HEK293 (cell line): ENCODE measurements around the gene HEBP2.

Experiments
- CTCF ChIA-PET: fragments of 350-600 bp; formaldehyde crosslinking; extraction: SDS; loops from one replicate; lab custom pipeline; 2021; ENCODE audit warnings: antibody characterized with exemption; lab: Yijun Ruan, JAX
- POLR2A ChIA-PET: fragments of 300-600 bp; formaldehyde crosslinking; extraction: SDS; loops from one replicate; lab custom pipeline; 2020; ENCODE audit warnings: antibody characterized with exemption, inconsistent platforms; lab: Yijun Ruan, JAX
- H3K27ac ChIP-seq: fragments of 200-500 bp; sonication (Bioruptor generic); 2 replicates; pipeline ENCODE4 v1.5.1; 2014; ENCODE audit warnings: low read depth, low read length, control low read depth, inconsistent platforms; ENCODE audit errors: extremely low read depth
- H3K36me3 ChIP-seq, 2 experiments: fragments of 200-500 bp in 1 of 2; sonication (Bioruptor generic) in 1 of 2; 1 replicate in 1 of 2; 2 replicates in 1 of 2; pipeline ENCODE4 v1.5.1; 2014 to 2017; ENCODE audit warnings: inconsistent platforms in 2 of 2, low read length in 2 of 2; ENCODE audit not compliant: control insufficient read depth in 2 of 2, insufficient read depth in 1 of 2
- H3K4me1 ChIP-seq: fragments of 200-500 bp; sonication (Bioruptor generic); 2 replicates; pipeline ENCODE4 v1.5.1; 2014; ENCODE audit warnings: mild to moderate bottlenecking, low read length, inconsistent platforms; ENCODE audit not compliant: control insufficient read depth, insufficient read depth
- H3K4me3 ChIP-seq: 2 replicates; pipeline ENCODE4 v1.5.1; 2011; ENCODE audit warnings: low read depth, mild to moderate bottlenecking, control low read depth, low read length, moderate library complexity
- H3K9me3 ChIP-seq: fragments of 200-500 bp; sonication (Bioruptor generic); 2 replicates; pipeline ENCODE4 v1.5.1; 2014; ENCODE audit warnings: low read depth, low read length, inconsistent platforms; ENCODE audit not compliant: control insufficient read depth, insufficient read depth
- CTCF ChIP-seq: fragments of 450-650 bp; formaldehyde crosslinking; IDR thresholded peaks from 2 replicates; pipeline ENCODE4 v1.5.1; 2016; ENCODE audit warnings: missing biosample characterization, missing genetic modification characterization
- GLIS2 ChIP-seq: fragments of 450-650 bp; formaldehyde crosslinking; IDR thresholded peaks from 2 replicates; pipeline ENCODE4 v1.5.1; 2016; ENCODE audit warnings: missing biosample characterization, missing genetic modification characterization
- PATZ1 ChIP-seq: fragments of 450-650 bp; formaldehyde crosslinking; IDR thresholded peaks from 2 replicates; pipeline ENCODE4 v1.5.1; 2016; ENCODE audit warnings: missing biosample characterization, missing genetic modification characterization
- PBX3 ChIP-seq: sonication (generic); formaldehyde crosslinking; IDR thresholded peaks from 2 replicates; pipeline ENCODE4 v1.8.1; 2022; ENCODE audit warnings: mild to moderate bottlenecking, moderate library complexity, missing genetic modification reagents
- REST ChIP-seq: fragments of 450-650 bp; formaldehyde crosslinking; IDR thresholded peaks from 2 replicates; pipeline ENCODE4 v1.5.1; 2016; ENCODE audit warnings: missing biosample characterization, missing genetic modification characterization
- ZFHX2 ChIP-seq: fragments of 450-650 bp; formaldehyde crosslinking; conservative IDR thresholded peaks from 2 replicates; pipeline ENCODE4 v1.5.1; 2016; ENCODE audit warnings: missing biosample characterization, missing genetic modification characterization
- ZFP37 ChIP-seq: fragments of 450-650 bp; formaldehyde crosslinking; IDR thresholded peaks from 2 replicates; pipeline ENCODE4 v1.5.1; 2016; ENCODE audit warnings: missing biosample characterization, missing genetic modification characterization
- ZNF132 ChIP-seq: fragments of 450-650 bp; formaldehyde crosslinking; IDR thresholded peaks from 2 replicates; pipeline ENCODE4 v1.5.1; 2017; ENCODE audit warnings: missing biosample characterization, missing genetic modification characterization, borderline replicate concordance
- ZNF214 ChIP-seq: fragments of 450-650 bp; formaldehyde crosslinking; IDR thresholded peaks from 2 replicates; pipeline ENCODE4 v1.5.1; 2017; ENCODE audit warnings: missing biosample characterization, mild to moderate bottlenecking, missing genetic modification characterization, borderline replicate concordance
- ZNF335 ChIP-seq: fragments of 450-650 bp; formaldehyde crosslinking; conservative IDR thresholded peaks from 2 replicates; pipeline ENCODE4 v1.5.1; 2016; ENCODE audit warnings: missing biosample characterization, missing genetic modification characterization
- ZNF341 ChIP-seq: fragments of 450-650 bp; formaldehyde crosslinking; IDR thresholded peaks from 2 replicates; pipeline ENCODE4; 2016; ENCODE audit warnings: low read depth, missing biosample characterization, missing genetic modification characterization
- ZNF777 ChIP-seq: fragments of 450-650 bp; formaldehyde crosslinking; IDR thresholded peaks from 2 replicates; pipeline ENCODE4 v1.5.1; 2017; ENCODE audit warnings: missing biosample characterization, missing genetic modification characterization, borderline replicate concordance
- ZNF843 ChIP-seq: fragments of 450-650 bp; formaldehyde crosslinking; IDR thresholded peaks from 2 replicates; pipeline ENCODE4 v1.5.1; 2016; ENCODE audit warnings: missing biosample characterization, missing genetic modification characterization
- ZSCAN16 ChIP-seq: fragments of 450-650 bp; formaldehyde crosslinking; IDR thresholded peaks from 2 replicates; pipeline ENCODE4 v1.5.1; 2016; ENCODE audit warnings: missing biosample characterization, missing genetic modification characterization
- TF ChIP-seq, protein P1 (sequence below): fragments of 450-650 bp; formaldehyde crosslinking; IDR thresholded peaks from 2 replicates; pipeline ENCODE4 v1.5.1; 2016; ENCODE audit warnings: missing biosample characterization, missing genetic modification characterization
- TF ChIP-seq, protein P2 (sequence below): fragments of 450-650 bp; formaldehyde crosslinking; IDR thresholded peaks from 2 replicates; pipeline ENCODE4 v1.5.1; 2016; ENCODE audit warnings: missing biosample characterization, missing genetic modification characterization
- TF ChIP-seq, protein P3 (sequence below): fragments of 450-650 bp; formaldehyde crosslinking; IDR thresholded peaks from 2 replicates; pipeline ENCODE4 v1.5.1; 2016; ENCODE audit warnings: missing biosample characterization, missing genetic modification characterization

HEBP2 gene

DNA sequence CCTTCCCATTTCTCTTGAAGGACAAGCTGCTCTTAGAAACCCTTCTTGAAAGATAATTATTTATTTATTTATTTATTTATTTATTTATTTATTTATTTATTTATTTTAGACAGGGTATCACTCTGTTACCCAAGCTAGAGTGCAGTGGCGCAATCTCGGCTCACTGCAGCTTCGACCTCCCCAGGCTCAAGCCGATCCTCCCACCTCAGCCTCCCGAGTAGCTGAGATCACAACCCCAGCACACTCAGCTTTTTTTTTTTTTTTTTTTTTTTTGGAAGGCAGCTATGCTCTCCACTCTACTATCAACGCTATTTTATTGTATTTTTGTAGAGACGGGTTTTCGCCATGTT is 1.2 kb upstream of the HEBP2 start (continued):
- peak; percentile 76 for TF ChIP-seq REST (tag by site-specific recombination)
- TF ChIP-seq, protein P1, sequence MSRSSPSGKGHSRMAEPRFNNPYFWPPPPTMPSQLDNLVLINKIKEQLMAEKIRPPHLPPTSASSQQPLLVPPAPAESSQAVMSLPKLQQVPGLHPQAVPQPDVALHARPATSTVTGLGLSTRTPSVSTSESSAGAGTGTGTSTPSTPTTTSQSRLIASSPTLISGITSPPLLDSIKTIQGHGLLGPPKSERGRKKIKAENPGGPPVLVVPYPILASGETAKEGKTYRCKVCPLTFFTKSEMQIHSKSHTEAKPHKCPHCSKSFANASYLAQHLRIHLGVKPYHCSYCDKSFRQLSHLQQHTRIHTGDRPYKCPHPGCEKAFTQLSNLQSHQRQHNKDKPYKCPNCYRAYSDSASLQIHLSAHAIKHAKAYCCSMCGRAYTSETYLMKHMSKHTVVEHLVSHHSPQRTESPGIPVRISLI (tag by site-specific recombination) = peak; percentile 75
- TF ChIP-seq, all 188 proteins: peak for 46

DNA sequence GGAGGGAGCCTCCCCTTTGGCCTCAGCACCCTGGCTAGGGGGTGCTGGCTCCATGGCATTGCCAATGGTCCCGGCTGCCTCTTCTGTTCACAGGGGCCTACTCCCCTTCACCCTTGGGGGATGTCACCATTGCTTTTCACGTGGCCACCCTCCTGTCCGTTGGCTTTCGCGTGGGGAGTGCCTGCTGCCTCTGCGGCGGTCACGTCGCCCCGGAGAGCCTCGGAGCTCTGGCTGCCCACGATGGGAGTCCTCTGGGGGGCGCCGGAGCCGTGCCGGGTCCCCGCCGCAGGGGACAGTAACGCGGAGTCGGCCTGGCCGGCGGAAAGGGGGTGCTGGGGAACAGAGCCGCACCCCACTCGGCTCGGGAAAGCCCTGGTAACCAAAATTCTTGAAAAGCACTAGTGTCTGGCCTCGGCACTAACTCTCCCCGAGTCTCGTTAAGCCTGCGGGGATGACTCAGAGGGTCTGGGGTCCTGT is 661 bp upstream of the HEBP2 start:
- peak overlapping the region; percentile 82 for H3K4me3 ChIP-seq
- no peaks in the 10 kb centered on the region for H3K9me3 ChIP-seq
- H3K36me3 ChIP-seq = peaks cover 10 to 24% of the 10 kb centered on the region in 2 experiments
- ChIA-PET CTCF (interaction anchor here (0.6 to 3.4 kb wide), 16 partner anchors 9 to 800 kb away, joined by 3 to 26 read pairs (median 4); partner anchors contain the start of gene ARFGEF3), POLR2A (interaction anchor here (1.0 to 1.9 kb wide), 4 partner anchors 13 to 297 kb away, joined by 3 to 8 read pairs (median 4); no protein-coding TSS in a partner anchor)
- peak overlapping the region; percentile 80; the same call in 1 of the 2 replicates for H3K27ac ChIP-seq
- peaks cover 10% of the 10 kb centered on the region for H3K4me1 ChIP-seq
- TF ChIP-seq ZFHX2 (tag by site-specific recombination) (peak; percentile 22; the same call in 1 of the 2 replicates), PATZ1 (peak; percentile 13; the same call in 1 of the 2 replicates), ZNF335 (tag by site-specific recombination) (peak; percentile 91), ZNF341 (tag by site-specific recombination) (peak; percentile 44; the same call in 1 of the 2 replicates), ZNF214 (no peak), ZNF777 (tag by site-specific recombination) (peak; percentile 22; the same call in 1 of the 2 replicates), ZSCAN16 (tag by site-specific recombination) (no peak), CTCF (tag by site-specific recombination) (peak; percentile 88), ZNF132 (tag by site-specific recombination) (no peak), ZNF843 (tag by site-specific recombination) (no peak), ZFP37 (tag by site-specific recombination) (0 out of 2 replicates have a peak, but pooled peaks have one; percentile 7), PBX3 (CRISPR knock-in tag) (0 out of 2 replicates have a peak, but pooled peaks have one; percentile 55), GLIS2 (peak; percentile 10)
- TF ChIP-seq, protein P2, sequence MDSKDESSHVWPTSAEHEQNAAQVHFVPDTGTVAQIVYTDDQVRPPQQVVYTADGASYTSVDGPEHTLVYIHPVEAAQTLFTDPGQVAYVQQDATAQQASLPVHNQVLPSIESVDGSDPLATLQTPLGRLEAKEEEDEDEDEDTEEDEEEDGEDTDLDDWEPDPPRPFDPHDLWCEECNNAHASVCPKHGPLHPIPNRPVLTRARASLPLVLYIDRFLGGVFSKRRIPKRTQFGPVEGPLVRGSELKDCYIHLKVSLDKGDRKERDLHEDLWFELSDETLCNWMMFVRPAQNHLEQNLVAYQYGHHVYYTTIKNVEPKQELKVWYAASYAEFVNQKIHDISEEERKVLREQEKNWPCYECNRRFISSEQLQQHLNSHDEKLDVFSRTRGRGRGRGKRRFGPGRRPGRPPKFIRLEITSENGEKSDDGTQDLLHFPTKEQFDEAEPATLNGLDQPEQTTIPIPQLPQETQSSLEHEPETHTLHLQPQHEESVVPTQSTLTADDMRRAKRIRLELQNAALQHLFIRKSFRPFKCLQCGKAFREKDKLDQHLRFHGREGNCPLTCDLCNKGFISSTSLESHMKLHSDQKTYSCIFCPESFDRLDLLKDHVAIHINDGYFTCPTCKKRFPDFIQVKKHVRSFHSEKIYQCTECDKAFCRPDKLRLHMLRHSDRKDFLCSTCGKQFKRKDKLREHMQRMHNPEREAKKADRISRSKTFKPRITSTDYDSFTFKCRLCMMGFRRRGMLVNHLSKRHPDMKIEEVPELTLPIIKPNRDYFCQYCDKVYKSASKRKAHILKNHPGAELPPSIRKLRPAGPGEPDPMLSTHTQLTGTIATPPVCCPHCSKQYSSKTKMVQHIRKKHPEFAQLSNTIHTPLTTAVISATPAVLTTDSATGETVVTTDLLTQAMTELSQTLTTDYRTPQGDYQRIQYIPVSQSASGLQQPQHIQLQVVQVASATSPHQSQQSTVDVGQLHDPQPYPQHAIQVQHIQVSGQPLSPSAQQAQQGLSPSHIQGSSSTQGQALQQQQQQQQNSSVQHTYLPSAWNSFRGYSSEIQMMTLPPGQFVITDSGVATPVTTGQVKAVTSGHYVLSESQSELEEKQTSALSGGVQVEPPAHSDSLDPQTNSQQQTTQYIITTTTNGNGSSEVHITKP (tag by site-specific recombination) = 0 out of 2 replicates have a peak, but pooled peaks have one; percentile 15
- TF ChIP-seq, protein P3, sequence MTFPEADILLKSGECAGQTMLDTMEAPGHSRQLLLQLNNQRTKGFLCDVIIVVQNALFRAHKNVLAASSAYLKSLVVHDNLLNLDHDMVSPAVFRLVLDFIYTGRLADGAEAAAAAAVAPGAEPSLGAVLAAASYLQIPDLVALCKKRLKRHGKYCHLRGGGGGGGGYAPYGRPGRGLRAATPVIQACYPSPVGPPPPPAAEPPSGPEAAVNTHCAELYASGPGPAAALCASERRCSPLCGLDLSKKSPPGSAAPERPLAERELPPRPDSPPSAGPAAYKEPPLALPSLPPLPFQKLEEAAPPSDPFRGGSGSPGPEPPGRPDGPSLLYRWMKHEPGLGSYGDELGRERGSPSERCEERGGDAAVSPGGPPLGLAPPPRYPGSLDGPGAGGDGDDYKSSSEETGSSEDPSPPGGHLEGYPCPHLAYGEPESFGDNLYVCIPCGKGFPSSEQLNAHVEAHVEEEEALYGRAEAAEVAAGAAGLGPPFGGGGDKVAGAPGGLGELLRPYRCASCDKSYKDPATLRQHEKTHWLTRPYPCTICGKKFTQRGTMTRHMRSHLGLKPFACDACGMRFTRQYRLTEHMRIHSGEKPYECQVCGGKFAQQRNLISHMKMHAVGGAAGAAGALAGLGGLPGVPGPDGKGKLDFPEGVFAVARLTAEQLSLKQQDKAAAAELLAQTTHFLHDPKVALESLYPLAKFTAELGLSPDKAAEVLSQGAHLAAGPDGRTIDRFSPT (tag by site-specific recombination) = no peak
- TF ChIP-seq, all 188 proteins: peak for 10
